MCF 10A (cell line): Measurements from ENCODE around the gene BABAM1. TPM values are rescaled to one million over a fixed set of nuclear protein-coding genes. Genes with fewer than 3 reads are reported as not detected.

Experiments used
- BruUV-seq: library from RNA; stranded (reverse); fragments of 400-500 nt; replicated peaks from 2 replicates; lab custom pipeline; 2021; lab: Mats Ljungman, UMichigan
- CTCF ChIA-PET: fragments of 300-600 bp; sonication (Branson Sonifier 250); formaldehyde crosslinking; extraction: SDS; loops from one replicate; lab custom pipeline; 2021; ENCODE audit warnings: antibody characterized with exemption, inconsistent platforms; lab: Yijun Ruan, JAX
- POLR2A ChIA-PET: fragments of 300-600, 350-650 bp; sonication (Branson Sonifier 250); formaldehyde crosslinking; extraction: SDS; loops from one replicate; lab custom pipeline; 2020; ENCODE audit warnings: antibody characterized with exemption, inconsistent platforms; lab: Yijun Ruan, JAX
- DNase-seq: peaks from one replicate; pipeline ENCODE4 v3.0.0-alpha.2; 2018; ENCODE audit not compliant: unreplicated experiment
- H3K27ac Mint-ChIP-seq: one replicate; pipeline ENCODE4 v1.8.0; 2022; ENCODE audit warnings: mild to moderate bottlenecking, low read depth, mixed read lengths; ENCODE audit not compliant: unreplicated experiment
- H3K27me3 Mint-ChIP-seq: one replicate; pipeline ENCODE4 v1.8.0; 2022; ENCODE audit warnings: mixed read lengths; ENCODE audit not compliant: insufficient read depth, unreplicated experiment
- H3K36me3 Mint-ChIP-seq: one replicate; pipeline ENCODE4 v1.8.0; 2022; ENCODE audit warnings: mild to moderate bottlenecking, moderate library complexity, mixed read lengths; ENCODE audit not compliant: insufficient read depth, unreplicated experiment
- H3K4me1 Mint-ChIP-seq: one replicate; pipeline ENCODE4 v1.8.0; 2022; ENCODE audit warnings: mixed read lengths; ENCODE audit not compliant: insufficient read depth, unreplicated experiment
- H3K4me3 Mint-ChIP-seq: one replicate; pipeline ENCODE4 v1.8.0; 2022; ENCODE audit warnings: mild to moderate bottlenecking, moderate library complexity, mixed read lengths; ENCODE audit not compliant: unreplicated experiment
- H3K9me3 Mint-ChIP-seq: one replicate; pipeline ENCODE4 v1.8.0; 2022; ENCODE audit warnings: mixed read lengths; ENCODE audit not compliant: unreplicated experiment
- CTCF ChIP-seq: fragments of 200-600 bp; IDR thresholded peaks from one replicate; pipeline ENCODE4 v1.8.0; 2022; ENCODE audit warnings: antibody characterized with exemption, mild to moderate bottlenecking; ENCODE audit not compliant: unreplicated experiment
- intact Hi-C: fragments of 100-400 bp; cut with micrococcal nuclease; formaldehyde crosslinking; loops from 2 replicates; pipeline ENCODE4 v1.14.1; 2022
- total RNA-seq: library from RNA; stranded (reverse); gene quantifications from 2 replicates; pipeline ENCODE4 v1.2.3, GENCODE V29; 2022

BABAM1 gene
- total RNA-seq, 1 experiment from 2014 or later = 96.1 TPM

- no TSS peak for BruUV-seq
- Mint-ChIP-seq H3K27me3 (no peaks in the 10 kb centered on the region), H3K9me3 (no peaks in the 10 kb centered on the region), H3K36me3 (no peaks in the 10 kb centered on the region), H3K4me1 (no peaks in the 10 kb centered on the region), H3K4me3 (no peak overlapping the region), H3K27ac (no peak overlapping the region)
- intact Hi-C loops = no loop called here
- CTCF ChIA-PET = interaction anchor here (0.6 to 5.6 kb wide), 5 partner anchors 26 to 506 kb away, joined by 3 to 44 read pairs (median 4); no protein-coding TSS in a partner anchor
- no peak for DNase-seq
- POLR2A ChIA-PET = no interaction called here
- TF ChIP-seq CTCF = no peak
Measured at GRCh38 chr19:17285415-17286135, 18.3 kb downstream of the BABAM1 start.

GRCh38 chr19:17286263-17286662 is 19.0 kb downstream of the BABAM1 start:
- no peak for DNase-seq
- ChIA-PET POLR2A (interaction anchor here (0.8 kb wide), 1 partner anchor 20 kb away, joined by 3 read pairs; no protein-coding TSS in a partner anchor), CTCF (interaction anchor here (0.6 to 1.2 kb wide), 3 partner anchors 45 to 505 kb away, joined by 3 to 4 read pairs (median 3); no protein-coding TSS in a partner anchor)
- Mint-ChIP-seq H3K36me3 (no peaks in the 10 kb centered on the region), H3K4me1 (no peaks in the 10 kb centered on the region), H3K4me3 (no peak overlapping the region), H3K27ac (no peak overlapping the region), H3K27me3 (no peaks in the 10 kb centered on the region), H3K9me3 (no peaks in the 10 kb centered on the region)
- intact Hi-C loops = no loop called here
- no peak for TF ChIP-seq CTCF
- BruUV-seq = no TSS peak

- Mint-ChIP-seq H3K27ac (no peak overlapping the region), H3K27me3 (no peaks in the 10 kb centered on the region), H3K9me3 (no peaks in the 10 kb centered on the region), H3K4me1 (no peaks in the 10 kb centered on the region), H3K4me3 (no peak overlapping the region), H3K36me3 (no peaks in the 10 kb centered on the region)
- TF ChIP-seq CTCF = no peak
- BruUV-seq = no TSS peak
- POLR2A ChIA-PET = interaction anchor here (0.8 kb wide), 1 partner anchor 20 kb away, joined by 3 read pairs; no protein-coding TSS in a partner anchor
- intact Hi-C loops = no loop called here
- CTCF ChIA-PET = interaction anchor here (1.2 kb wide), 1 partner anchor 72 kb away, joined by 4 read pairs; no protein-coding TSS in a partner anchor
- no peak for DNase-seq
Measured at GRCh38 chr19:17286752-17287151, 19.5 kb downstream of the BABAM1 start.

- no peak overlapping the region for H3K27ac Mint-ChIP-seq
- no peaks in the 10 kb centered on the region for H3K27me3 Mint-ChIP-seq
- H3K4me1 Mint-ChIP-seq = no peaks in the 10 kb centered on the region
- no peaks in the 10 kb centered on the region for H3K36me3 Mint-ChIP-seq
- ChIA-PET POLR2A (interaction anchor here (0.7 kb wide), 1 partner anchor 182 kb away, joined by 3 read pairs; no protein-coding TSS in a partner anchor), CTCF (interaction anchor here (0.6 to 1.3 kb wide), 2 partner anchors 16 to 22 kb away, joined by 5 read pairs; partner anchors contain the start of genes BABAM1 and MRPL34)
- no peaks in the 10 kb centered on the region for H3K9me3 Mint-ChIP-seq
- intact Hi-C loops = no loop called here
- no peak for DNase-seq
- no peak for TF ChIP-seq CTCF
- H3K4me3 Mint-ChIP-seq = no peak overlapping the region
- BruUV-seq = no TSS peak
Measured at GRCh38 chr19:17289489-17289888, 22.2 kb downstream of the BABAM1 start.
